T-cell (primary cell): ENCODE data around the gene CEACAM4. TPM values are rescaled to one million over a fixed set of nuclear protein-coding genes. Genes with fewer than 3 reads are reported as not detected.

ENCODE experiments used
- total RNA-seq, 35 experiments: library from RNA in 6 of 35; stranded (reverse) in 6 of 35; fragments of 120-200 nt in 1 of 35; gene quantifications; one replicate each; pipeline versions ENCODE4 v1.2.1 to v1.2.4 and lab custom pipeline; 2013 to 2026

The CEACAM4 gene
- total RNA-seq, 5 donors from 2014 or later (not counting 1 experiment from before 2014, with no cell fraction given) = 0.46 to 1.0 (median 0.68) TPM; not detected in 1

Other genes with a start within 250 kb of the CEACAM4 start
- 10 to 100 TPM; 12.4 to 32.8 (median 27.1) TPM for gene EXOSC5, start 229.7 kb downstream of the CEACAM4 start, total RNA-seq
- gene BCKDHA, start 229.3 kb downstream of the CEACAM4 start, total RNA-seq = 10 to 100 TPM; 13.0 to 28.6 (median 27.0) TPM
- 1 to 10 TPM in 4 of 5 donors, under 1 TPM in 1; 0.76 to 5.0 (median 1.3) TPM for gene B3GNT8, start 199.7 kb downstream of the CEACAM4 start, total RNA-seq
- gene DMAC2, start 187.2 kb downstream of the CEACAM4 start, total RNA-seq = 10 to 100 TPM; 19.5 to 33.9 (median 24.7) TPM
- under 1 TPM in 2 of 5 donors, not detected in 3; 0.29 to 0.55 TPM for gene ERICH4, start 183.9 kb downstream of the CEACAM4 start, total RNA-seq
- gene CEACAM21, start 50.9 kb downstream of the CEACAM4 start, total RNA-seq = 10 to 100 TPM; 34.5 to 63.1 (median 40.3) TPM
- gene CEACAM7, start 61.2 kb upstream of the CEACAM4 start, total RNA-seq = not detected
- 1 to 10 TPM in 2 of 5 donors, under 1 TPM in 1, not detected in 2; 0.61 to 1.3 (median 1.0) TPM for gene CEACAM5, start 81.6 kb upstream of the CEACAM4 start, total RNA-seq
- under 1 TPM in 3 of 5 donors, not detected in 2; 0.53 to 0.76 (median 0.67) TPM for gene CEACAM6, start 128.5 kb upstream of the CEACAM4 start, total RNA-seq
- gene CEACAM3, start 169.5 kb upstream of the CEACAM4 start, total RNA-seq = not detected
- gene LYPD4, start 217.6 kb upstream of the CEACAM4 start, total RNA-seq = not detected
- gene DMRTC2, start 218.0 kb upstream of the CEACAM4 start, total RNA-seq = not detected
- 1,000 to 10,000 TPM; 3,043 to 4,286 (median 3,822) TPM for gene RPS19, start 233.2 kb upstream of the CEACAM4 start, total RNA-seq